Measurements from ENCODE around the gene IRF6.

DNA sequence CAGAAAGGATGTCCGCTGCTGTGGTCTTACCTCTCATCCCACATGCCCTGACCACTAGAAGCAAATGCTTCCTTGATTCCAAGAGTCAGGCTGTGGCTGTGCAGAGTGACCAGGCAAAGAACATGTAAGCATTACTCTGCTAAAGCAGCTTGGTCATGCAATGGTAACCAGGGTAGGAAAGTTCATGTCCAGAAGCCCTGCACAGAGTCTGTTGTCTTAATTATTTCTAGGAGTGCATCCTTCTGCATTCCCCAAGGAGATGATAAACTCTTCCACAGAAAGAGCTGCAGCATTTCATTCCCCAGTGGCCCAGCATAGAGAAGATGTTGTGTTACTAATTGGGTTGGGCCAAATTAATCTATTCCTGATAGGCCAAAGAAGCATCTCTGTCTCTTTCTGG lies 11.7 kb upstream of the IRF6 start:
- TF ChIP-seq, protein P1, sequence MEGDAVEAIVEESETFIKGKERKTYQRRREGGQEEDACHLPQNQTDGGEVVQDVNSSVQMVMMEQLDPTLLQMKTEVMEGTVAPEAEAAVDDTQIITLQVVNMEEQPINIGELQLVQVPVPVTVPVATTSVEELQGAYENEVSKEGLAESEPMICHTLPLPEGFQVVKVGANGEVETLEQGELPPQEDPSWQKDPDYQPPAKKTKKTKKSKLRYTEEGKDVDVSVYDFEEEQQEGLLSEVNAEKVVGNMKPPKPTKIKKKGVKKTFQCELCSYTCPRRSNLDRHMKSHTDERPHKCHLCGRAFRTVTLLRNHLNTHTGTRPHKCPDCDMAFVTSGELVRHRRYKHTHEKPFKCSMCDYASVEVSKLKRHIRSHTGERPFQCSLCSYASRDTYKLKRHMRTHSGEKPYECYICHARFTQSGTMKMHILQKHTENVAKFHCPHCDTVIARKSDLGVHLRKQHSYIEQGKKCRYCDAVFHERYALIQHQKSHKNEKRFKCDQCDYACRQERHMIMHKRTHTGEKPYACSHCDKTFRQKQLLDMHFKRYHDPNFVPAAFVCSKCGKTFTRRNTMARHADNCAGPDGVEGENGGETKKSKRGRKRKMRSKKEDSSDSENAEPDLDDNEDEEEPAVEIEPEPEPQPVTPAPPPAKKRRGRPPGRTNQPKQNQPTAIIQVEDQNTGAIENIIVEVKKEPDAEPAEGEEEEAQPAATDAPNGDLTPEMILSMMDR (conservative IDR thresholded peaks at IDR 0.05 in 1 of 2, IDR thresholded peaks at IDR 0.05 in 1 of 2; ENCODE audit: low read depth in 1 of 2, low read length in 2 of 2), result no peak
- no peak for TF ChIP-seq EZH2 (IDR thresholded peaks at IDR 0.05; ENCODE audit: low read length, missing control alignments)

Measured in fibroblast of lung (primary cell).